ENCODE data around the gene ZBTB38. TPM values are rescaled to one million over a fixed set of nuclear protein-coding genes. Genes with fewer than 3 reads are reported as not detected.

The ZBTB38 gene
- total and polyA plus RNA-seq, 2 donors = 42.4 to 124 TPM

GRCh38 chr3:141402476-141403171 is 34.3 kb downstream of the ZBTB38 start:
- WGBS = under 1% methylated on average over 58 of the region's 58 CpGs
- peak overlapping the region; percentile 96 for H3K4me3 ChIP-seq (ENCODE audit: low read depth, low read length)
- peaks cover 2% of the 10 kb centered on the region for H3K4me1 ChIP-seq (ENCODE audit: insufficient read depth)
- no peak for DNase-seq (ENCODE audit: extremely low spot score)
- peaks cover 3% of the 10 kb centered on the region for H3K36me3 ChIP-seq (ENCODE audit: insufficient read depth)
- H3K27ac ChIP-seq (ENCODE audit: low read depth) = peak overlapping the region; percentile 94

- H3K4me1 ChIP-seq (ENCODE audit: insufficient read depth) = peaks cover 2% of the 10 kb centered on the region
- DNase-seq (ENCODE audit: extremely low spot score) = no peak
- H3K36me3 ChIP-seq (ENCODE audit: insufficient read depth) = peaks cover 3% of the 10 kb centered on the region
- WGBS = 60% methylated on average over 4 of the region's 4 CpGs
- peak overlapping the region; percentile 52 for H3K27ac ChIP-seq (ENCODE audit: low read depth)
- H3K4me3 ChIP-seq (ENCODE audit: low read depth, low read length) = peak overlapping the region; percentile 96
Measured at GRCh38 chr3:141403576-141403975, 35.3 kb downstream of the ZBTB38 start.

GRCh38 chr3:141405025-141405424 is 36.7 kb downstream of the ZBTB38 start:
- WGBS = 92% methylated on average over 3 of the region's 3 CpGs
- Histone ChIP-seq H3K27ac (ENCODE audit: low read depth) (no peak overlapping the region), H3K36me3 (ENCODE audit: insufficient read depth) (peaks cover 3% of the 10 kb centered on the region), H3K4me1 (ENCODE audit: insufficient read depth) (peaks cover 2% of the 10 kb centered on the region), H3K4me3 (ENCODE audit: low read depth, low read length) (no peak overlapping the region)
- DNase-seq (ENCODE audit: extremely low spot score) = no peak

- DNase-seq (ENCODE audit: extremely low spot score) = no peak
- H3K27ac ChIP-seq (ENCODE audit: low read depth) = no peak overlapping the region
- peaks cover 2% of the 10 kb centered on the region for H3K4me1 ChIP-seq (ENCODE audit: insufficient read depth)
- WGBS = 72% methylated on average over 4 of the region's 4 CpGs
- H3K36me3 ChIP-seq (ENCODE audit: insufficient read depth) = peaks cover 3% of the 10 kb centered on the region
- no peak overlapping the region for H3K4me3 ChIP-seq (ENCODE audit: low read depth, low read length)
Measured at GRCh38 chr3:141405591-141405990, 37.3 kb downstream of the ZBTB38 start.

GRCh38 chr3:141406265-141406664 is 38.0 kb downstream of the ZBTB38 start:
- Histone ChIP-seq H3K4me3 (ENCODE audit: low read depth, low read length) (no peak overlapping the region), H3K36me3 (ENCODE audit: insufficient read depth) (peaks cover 3% of the 10 kb centered on the region), H3K4me1 (ENCODE audit: insufficient read depth) (peaks cover 2% of the 10 kb centered on the region), H3K27ac (ENCODE audit: low read depth) (peak overlapping the region; percentile 75)
- DNase-seq (ENCODE audit: extremely low spot score) = no peak
- 97% methylated on average over 2 of the region's 2 CpGs for WGBS

- H3K27ac ChIP-seq (ENCODE audit: low read depth) = no peak overlapping the region
- peaks cover 2% of the 10 kb centered on the region for H3K4me1 ChIP-seq (ENCODE audit: insufficient read depth)
- WGBS = 34% methylated on average over 4 of the region's 4 CpGs
- H3K4me3 ChIP-seq (ENCODE audit: low read depth, low read length) = no peak overlapping the region
- no peak for DNase-seq (ENCODE audit: extremely low spot score)
- peaks cover 3% of the 10 kb centered on the region for H3K36me3 ChIP-seq (ENCODE audit: insufficient read depth)
Measured at GRCh38 chr3:141407047-141407446, 38.7 kb downstream of the ZBTB38 start.

- H3K4me3 ChIP-seq (ENCODE audit: low read depth, low read length) = no peak overlapping the region
- WGBS = 90% methylated on average over 2 of the region's 2 CpGs
- peaks cover 2% of the 10 kb centered on the region for H3K4me1 ChIP-seq (ENCODE audit: insufficient read depth)
- DNase-seq (ENCODE audit: extremely low spot score) = no peak
- no peak overlapping the region for H3K27ac ChIP-seq (ENCODE audit: low read depth)
- H3K36me3 ChIP-seq (ENCODE audit: insufficient read depth) = peaks cover 3% of the 10 kb centered on the region
Measured at GRCh38 chr3:141407825-141408224, 39.5 kb downstream of the ZBTB38 start.

- Histone ChIP-seq H3K4me1 (ENCODE audit: insufficient read depth) (peaks cover 2% of the 10 kb centered on the region), H3K36me3 (ENCODE audit: insufficient read depth) (peaks cover 3% of the 10 kb centered on the region), H3K27ac (ENCODE audit: low read depth) (peak overlapping the region; percentile 60), H3K4me3 (ENCODE audit: low read depth, low read length) (no peak overlapping the region)
- WGBS = 59% methylated on average over 1 of the region's 1 CpG
- DNase-seq (ENCODE audit: extremely low spot score) = no peak
Measured at GRCh38 chr3:141408596-141408995, 40.3 kb downstream of the ZBTB38 start.

GRCh38 chr3:141409940-141410241 is 41.6 kb downstream of the ZBTB38 start:
- peaks cover 3% of the 10 kb centered on the region for H3K36me3 ChIP-seq (ENCODE audit: insufficient read depth)
- no peak for DNase-seq (ENCODE audit: extremely low spot score)
- peaks cover 2% of the 10 kb centered on the region for H3K4me1 ChIP-seq (ENCODE audit: insufficient read depth)
- H3K4me3 ChIP-seq (ENCODE audit: low read depth, low read length) = no peak overlapping the region
- H3K27ac ChIP-seq (ENCODE audit: low read depth) = peak overlapping the region; percentile 88
- 66% methylated on average over 3 of the region's 3 CpGs for WGBS

- 9% methylated on average over 3 of the region's 3 CpGs for WGBS
- Histone ChIP-seq H3K4me1 (ENCODE audit: insufficient read depth) (peaks cover 2% of the 10 kb centered on the region), H3K27ac (ENCODE audit: low read depth) (peak overlapping the region; percentile 89), H3K36me3 (ENCODE audit: insufficient read depth) (peaks cover 3% of the 10 kb centered on the region), H3K4me3 (ENCODE audit: low read depth, low read length) (no peak overlapping the region)
- no peak for DNase-seq (ENCODE audit: extremely low spot score)
Measured at GRCh38 chr3:141410408-141410807, 42.1 kb downstream of the ZBTB38 start.

GRCh38 chr3:141410846-141411245 is 42.5 kb downstream of the ZBTB38 start:
- 37% methylated on average over 3 of the region's 3 CpGs for WGBS
- Histone ChIP-seq H3K4me3 (ENCODE audit: low read depth, low read length) (no peak overlapping the region), H3K36me3 (ENCODE audit: insufficient read depth) (peaks cover 3% of the 10 kb centered on the region), H3K27ac (ENCODE audit: low read depth) (peak overlapping the region; percentile 89), H3K4me1 (ENCODE audit: insufficient read depth) (peaks cover 2% of the 10 kb centered on the region)
- no peak for DNase-seq (ENCODE audit: extremely low spot score)

GRCh38 chr3:141411251-141411771 is 43.0 kb downstream of the ZBTB38 start:
- DNase-seq (ENCODE audit: extremely low spot score) = no peak
- WGBS = 25% methylated on average over 7 of the region's 7 CpGs
- H3K4me1 ChIP-seq (ENCODE audit: insufficient read depth) = peaks cover 2% of the 10 kb centered on the region

GRCh38 chr3:141412087-141412935 is 44.0 kb downstream of the ZBTB38 start:
- 7% methylated on average over 10 of the region's 10 CpGs for WGBS
- Histone ChIP-seq H3K4me3 (ENCODE audit: low read depth, low read length) (peak overlapping the region; percentile 6), H3K27ac (ENCODE audit: low read depth) (peak overlapping the region; percentile 87), H3K4me1 (ENCODE audit: insufficient read depth) (peaks cover 2% of the 10 kb centered on the region), H3K36me3 (ENCODE audit: insufficient read depth) (peaks cover 3% of the 10 kb centered on the region)
- no peak for DNase-seq (ENCODE audit: extremely low spot score)

More at GRCh38 chr3:141411251-141411771, 43.0 kb downstream of the ZBTB38 start:
- Histone ChIP-seq H3K36me3 (ENCODE audit: insufficient read depth) (peaks cover 3% of the 10 kb centered on the region), H3K4me3 (ENCODE audit: low read depth, low read length) (no peak overlapping the region), H3K27ac (ENCODE audit: low read depth) (peak overlapping the region; percentile 89)

- Histone ChIP-seq H3K4me3 (ENCODE audit: low read depth, low read length) (peak overlapping the region; percentile 6), H3K27ac (ENCODE audit: low read depth) (peak overlapping the region; percentile 83), H3K4me1 (ENCODE audit: insufficient read depth) (peaks cover 2% of the 10 kb centered on the region), H3K36me3 (ENCODE audit: insufficient read depth) (peaks cover 3% of the 10 kb centered on the region)
- no peak for DNase-seq (ENCODE audit: extremely low spot score)
- 19% methylated on average over 11 of the region's 11 CpGs for WGBS
Measured at GRCh38 chr3:141412936-141413354, 44.6 kb downstream of the ZBTB38 start.

All from urinary bladder (tissue), 4 donors.